ENCODE measurements around the gene TRRAP.

The TRRAP gene

GRCh38 chr7:99038086-99038855, 159.9 kb downstream of the TRRAP start:
- Histone ChIP-seq H4K8ac (ENCODE audit: low read depth, low read length) (no peak overlapping the region), H3K14ac (ENCODE audit: low read length) (no peak overlapping the region), H2BK5ac (ENCODE audit: low read depth, low read length, poor library complexity) (no peak overlapping the region), H2BK120ac (ENCODE audit: insufficient read depth, low read length, poor library complexity) (no peak overlapping the region), H3K79me1 (ENCODE audit: low read length) (no peaks in the 10 kb centered on the region), H3K27me3 (ENCODE audit: insufficient read depth, low read length) (no peaks in the 10 kb centered on the region), H3K18ac (ENCODE audit: low read length) (no peak overlapping the region), H3K9me3 (ENCODE audit: insufficient read depth, low read depth, low read length) (no peaks in the 10 kb centered on the region), H4K12ac (ENCODE audit: low read depth, low read length) (no peak overlapping the region), H3K23ac (ENCODE audit: low read length) (no peak overlapping the region), H3K4me1 (ENCODE audit: control insufficient read depth in 1 of 2, insufficient read depth in 2 of 2, low read length in 2 of 2) (peaks cover 1 to 2% of the 10 kb centered on the region in 2 experiments), H3K79me2 (ENCODE audit: control insufficient read depth, insufficient read depth, low read length, poor library complexity) (peaks cover 2% of the 10 kb centered on the region), H3K27ac (ENCODE audit: low read depth, low read length) (no peak overlapping the region), H4K91ac (ENCODE audit: low read depth, low read length) (no peak overlapping the region), H3K36me3 (ENCODE audit: control insufficient read depth in 1 of 2, insufficient read depth in 2 of 2, low read length in 2 of 2) (peaks cover 75 to 76% of the 10 kb centered on the region in 2 experiments), H3K9ac (ENCODE audit: low read length) (no peak overlapping the region), H2AK5ac (ENCODE audit: low read length) (no peak overlapping the region), H3K4me2 (ENCODE audit: low read length) (no peak overlapping the region), H3K4me3 (ENCODE audit: low read depth, low read length) (peak overlapping the region; percentile 23), H2BK12ac (ENCODE audit: low read length) (no peak overlapping the region), H3K4ac (ENCODE audit: low read depth, low read length) (no peak overlapping the region), H2AFZ (ENCODE audit: insufficient read depth, low read length, poor library complexity) (no peak overlapping the region)
- WGBS (ENCODE audit: extremely low coverage, insufficient coverage, insufficient read length), result no CpG with 5 or more reads among the region's 25 CpGs
- no peak for DNase-seq

GRCh38 chr7:99039384-99039891, 161.1 kb downstream of the TRRAP start:
- Histone ChIP-seq H2BK5ac (ENCODE audit: low read depth, low read length, poor library complexity) (no peak overlapping the region), H3K4me1 (ENCODE audit: control insufficient read depth in 1 of 2, insufficient read depth in 2 of 2, low read length in 2 of 2) (peaks cover 7 to 11% of the 10 kb centered on the region in 2 experiments), H3K23ac (ENCODE audit: low read length) (no peak overlapping the region), H2AFZ (ENCODE audit: insufficient read depth, low read length, poor library complexity) (no peak overlapping the region), H3K79me1 (ENCODE audit: low read length) (peaks cover 4% of the 10 kb centered on the region), H3K27me3 (ENCODE audit: insufficient read depth, low read length) (no peaks in the 10 kb centered on the region), H3K79me2 (ENCODE audit: control insufficient read depth, insufficient read depth, low read length, poor library complexity) (peaks cover 5% of the 10 kb centered on the region), H3K27ac (ENCODE audit: low read depth, low read length) (no peak overlapping the region), H2BK12ac (ENCODE audit: low read length) (no peak overlapping the region), H4K8ac (ENCODE audit: low read depth, low read length) (no peak overlapping the region), H4K12ac (ENCODE audit: low read depth, low read length) (no peak overlapping the region), H3K4ac (ENCODE audit: low read depth, low read length) (no peak overlapping the region), H3K9me3 (ENCODE audit: insufficient read depth, low read depth, low read length) (no peaks in the 10 kb centered on the region), H2AK5ac (ENCODE audit: low read length) (no peak overlapping the region), H3K18ac (ENCODE audit: low read length) (no peak overlapping the region), H3K9ac (ENCODE audit: low read length) (no peak overlapping the region), H4K91ac (ENCODE audit: low read depth, low read length) (no peak overlapping the region), H3K14ac (ENCODE audit: low read length) (no peak overlapping the region), H2BK120ac (ENCODE audit: insufficient read depth, low read length, poor library complexity) (no peak overlapping the region), H3K36me3 (ENCODE audit: control insufficient read depth in 1 of 2, insufficient read depth in 2 of 2, low read length in 2 of 2) (peaks cover 68% of the 10 kb centered on the region in 2 experiments), H3K4me3 (ENCODE audit: low read depth, low read length) (no peak overlapping the region), H3K4me2 (ENCODE audit: low read length) (no peak overlapping the region)
- WGBS (ENCODE audit: extremely low coverage, insufficient coverage, insufficient read length), result no CpG with 5 or more reads among the region's 8 CpGs
- DNase-seq, result peak; percentile 4 to 65

- Histone ChIP-seq H3K27me3 (ENCODE audit: insufficient read depth, low read length) (no peaks in the 10 kb centered on the region), H3K14ac (ENCODE audit: low read length) (peak overlapping the region; percentile 52), H2BK5ac (ENCODE audit: low read depth, low read length, poor library complexity) (peak overlapping the region; percentile 49), H3K9me3 (ENCODE audit: insufficient read depth, low read depth, low read length) (no peaks in the 10 kb centered on the region), H3K9ac (ENCODE audit: low read length) (no peak overlapping the region), H3K18ac (ENCODE audit: low read length) (peak overlapping the region; percentile 89), H3K4me3 (ENCODE audit: low read depth, low read length) (no peak overlapping the region), H3K79me2 (ENCODE audit: control insufficient read depth, insufficient read depth, low read length, poor library complexity) (peaks cover 5% of the 10 kb centered on the region), H3K4me2 (ENCODE audit: low read length) (no peak overlapping the region), H4K91ac (ENCODE audit: low read depth, low read length) (no peak overlapping the region), H3K4ac (ENCODE audit: low read depth, low read length) (no peak overlapping the region), H4K12ac (ENCODE audit: low read depth, low read length) (peak overlapping the region; percentile 41), H2AFZ (ENCODE audit: insufficient read depth, low read length, poor library complexity) (no peak overlapping the region), H3K27ac (ENCODE audit: low read depth, low read length) (no peak overlapping the region), H2BK12ac (ENCODE audit: low read length) (no peak overlapping the region), H2BK120ac (ENCODE audit: insufficient read depth, low read length, poor library complexity) (peak overlapping the region; percentile 70), H3K4me1 (ENCODE audit: control insufficient read depth in 1 of 2, insufficient read depth in 2 of 2, low read length in 2 of 2) (peaks cover 7 to 11% of the 10 kb centered on the region in 2 experiments), H4K8ac (ENCODE audit: low read depth, low read length) (peak overlapping the region; percentile 75), H2AK5ac (ENCODE audit: low read length) (peak overlapping the region; percentile 89), H3K36me3 (ENCODE audit: control insufficient read depth in 1 of 2, insufficient read depth in 2 of 2, low read length in 2 of 2) (peaks cover 61 to 62% of the 10 kb centered on the region in 2 experiments), H3K79me1 (ENCODE audit: low read length) (peaks cover 4% of the 10 kb centered on the region), H3K23ac (ENCODE audit: low read length) (no peak overlapping the region)
- WGBS (ENCODE audit: extremely low coverage, insufficient coverage, insufficient read length), result no CpG with 5 or more reads among the region's 31 CpGs
- peak; percentile 81 to 94 for DNase-seq
Measured at GRCh38 chr7:99040104-99040958, 162.0 kb downstream of the TRRAP start.

GRCh38 chr7:99041526-99041925, 163.2 kb downstream of the TRRAP start:
- Histone ChIP-seq H3K4me1 (ENCODE audit: control insufficient read depth in 1 of 2, insufficient read depth in 2 of 2, low read length in 2 of 2) (peaks cover 7 to 11% of the 10 kb centered on the region in 2 experiments), H3K27ac (ENCODE audit: low read depth, low read length) (peak overlapping the region; percentile 17), H3K4me3 (ENCODE audit: low read depth, low read length) (no peak overlapping the region), H2BK12ac (ENCODE audit: low read length) (peak overlapping the region; percentile 47), H3K18ac (ENCODE audit: low read length) (no peak overlapping the region), H2AK5ac (ENCODE audit: low read length) (no peak overlapping the region), H3K79me1 (ENCODE audit: low read length) (peaks cover 4% of the 10 kb centered on the region), H4K12ac (ENCODE audit: low read depth, low read length) (no peak overlapping the region), H3K4me2 (ENCODE audit: low read length) (no peak overlapping the region), H3K4ac (ENCODE audit: low read depth, low read length) (no peak overlapping the region), H2BK120ac (ENCODE audit: insufficient read depth, low read length, poor library complexity) (no peak overlapping the region), H3K9me3 (ENCODE audit: insufficient read depth, low read depth, low read length) (no peaks in the 10 kb centered on the region), H3K14ac (ENCODE audit: low read length) (no peak overlapping the region), H2BK5ac (ENCODE audit: low read depth, low read length, poor library complexity) (no peak overlapping the region), H3K23ac (ENCODE audit: low read length) (no peak overlapping the region), H4K91ac (ENCODE audit: low read depth, low read length) (no peak overlapping the region), H3K79me2 (ENCODE audit: control insufficient read depth, insufficient read depth, low read length, poor library complexity) (peaks cover 5% of the 10 kb centered on the region), H3K36me3 (ENCODE audit: control insufficient read depth in 1 of 2, insufficient read depth in 2 of 2, low read length in 2 of 2) (peaks cover 52 to 55% of the 10 kb centered on the region in 2 experiments), H4K8ac (ENCODE audit: low read depth, low read length) (no peak overlapping the region), H2AFZ (ENCODE audit: insufficient read depth, low read length, poor library complexity) (no peak overlapping the region), H3K9ac (ENCODE audit: low read length) (no peak overlapping the region), H3K27me3 (ENCODE audit: insufficient read depth, low read length) (no peaks in the 10 kb centered on the region)
- DNase-seq, result no peak
- no CpG with 5 or more reads among the region's 11 CpGs for WGBS (ENCODE audit: extremely low coverage, insufficient coverage, insufficient read length)
